ENCODE data around the gene RHBDD3.

GRCh38 chr22:29316141-29316828, 48.5 kb upstream of the RHBDD3 start:
- TF ChIP-seq SMC3 (IDR thresholded peaks at IDR 0.05; ENCODE audit: low read depth, low read length): no peak
- TF ChIP-seq NFE2L2 (IDR thresholded peaks at IDR 0.05; ENCODE audit: low read depth, low read length): no peak
- no peak for TF ChIP-seq CTCF (conservative IDR thresholded peaks at IDR 0.05; ENCODE audit: low read depth, low read length)
- TF ChIP-seq RFX5 (IDR thresholded peaks at IDR 0.05; ENCODE audit: low read depth, low read length): no peak
- TF ChIP-seq BHLHE40 (IDR thresholded peaks at IDR 0.05; ENCODE audit: low read depth, low read length): no peak
- TF ChIP-seq RAD21 (IDR thresholded peaks at IDR 0.05; ENCODE audit: low read length): no peak
- no peak for TF ChIP-seq POLR2A (IDR thresholded peaks at IDR 0.05; ENCODE audit: low read depth, low read length)
- TF ChIP-seq MAZ (IDR thresholded peaks at IDR 0.05; ENCODE audit: borderline replicate concordance, low read depth, low read length): no peak
- TF ChIP-seq, protein P1, sequence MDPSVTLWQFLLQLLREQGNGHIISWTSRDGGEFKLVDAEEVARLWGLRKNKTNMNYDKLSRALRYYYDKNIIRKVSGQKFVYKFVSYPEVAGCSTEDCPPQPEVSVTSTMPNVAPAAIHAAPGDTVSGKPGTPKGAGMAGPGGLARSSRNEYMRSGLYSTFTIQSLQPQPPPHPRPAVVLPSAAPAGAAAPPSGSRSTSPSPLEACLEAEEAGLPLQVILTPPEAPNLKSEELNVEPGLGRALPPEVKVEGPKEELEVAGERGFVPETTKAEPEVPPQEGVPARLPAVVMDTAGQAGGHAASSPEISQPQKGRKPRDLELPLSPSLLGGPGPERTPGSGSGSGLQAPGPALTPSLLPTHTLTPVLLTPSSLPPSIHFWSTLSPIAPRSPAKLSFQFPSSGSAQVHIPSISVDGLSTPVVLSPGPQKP (IDR thresholded peaks at IDR 0.05; ENCODE audit: borderline replicate concordance, low read depth, low read length): no peak
- TF ChIP-seq, protein P2, sequence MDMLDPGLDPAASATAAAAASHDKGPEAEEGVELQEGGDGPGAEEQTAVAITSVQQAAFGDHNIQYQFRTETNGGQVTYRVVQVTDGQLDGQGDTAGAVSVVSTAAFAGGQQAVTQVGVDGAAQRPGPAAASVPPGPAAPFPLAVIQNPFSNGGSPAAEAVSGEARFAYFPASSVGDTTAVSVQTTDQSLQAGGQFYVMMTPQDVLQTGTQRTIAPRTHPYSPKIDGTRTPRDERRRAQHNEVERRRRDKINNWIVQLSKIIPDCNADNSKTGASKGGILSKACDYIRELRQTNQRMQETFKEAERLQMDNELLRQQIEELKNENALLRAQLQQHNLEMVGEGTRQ (IDR thresholded peaks at IDR 0.05; ENCODE audit: low read depth, low read length): no peak
- no peak for TF ChIP-seq RCOR1 (IDR thresholded peaks at IDR 0.05; ENCODE audit: insufficient replicate concordance, low read length)
- TF ChIP-seq CEBPB (IDR thresholded peaks at IDR 0.05; ENCODE audit: low read depth, low read length): no peak

Data from IMR-90 (cell line).